GM23338 (cell line): Measurements from ENCODE around the gene DPP3.

Source experiments
- CTCF ChIP-seq, 2 experiments: fragments of 200-600 bp in 1 of 2; sonication (generic) in 1 of 2; conservative IDR thresholded peaks; 2 replicates each; pipeline versions ENCODE4 v1.5.1 to v1.6.1; 2016 to 2017; ENCODE audit warnings: antibody characterized with exemption in 2 of 2, low read depth in 2 of 2, mild to moderate bottlenecking in 2 of 2, moderate library complexity in 1 of 2
- POLR2AphosphoS5 ChIP-seq: IDR thresholded peaks from 2 replicates; pipeline ENCODE4 v1.6.1; 2016; ENCODE audit warnings: antibody characterized with exemption, low read depth

GRCh38 chr11:66510990-66511339, 30.7 kb downstream of the DPP3 start:
- TF ChIP-seq CTCF (conservative IDR thresholded peaks at IDR 0.05; ENCODE audit: low read depth in 2 of 2), result no peak
- TF ChIP-seq POLR2AphosphoS5, result no peak
